GM23338 (cell line): ENCODE data around the gene ABCC5.

Experiments
- CREB1 ChIP-seq: fragments of 250-450 bp; sonication (Bioruptor Pico); IDR thresholded peaks from 2 replicates; pipeline ENCODE4 v1.5.0; 2020; ENCODE audit warnings: low read depth, mild to moderate bottlenecking, moderate library complexity
- EZH2phosphoT487 ChIP-seq: fragments of 200-600 bp; sonication (generic); IDR thresholded peaks from one replicate; pipeline ENCODE4 v1.8.1; 2018; ENCODE audit warnings: antibody characterized with exemption; ENCODE audit not compliant: unreplicated experiment
- POLR2AphosphoS5 ChIP-seq: IDR thresholded peaks from 2 replicates; pipeline ENCODE4 v1.6.1; 2016; ENCODE audit warnings: antibody characterized with exemption, low read depth
- ZNF462 ChIP-seq: fragments of 250-450 bp; sonication (Bioruptor Pico); IDR thresholded peaks from 2 replicates; pipeline ENCODE4 v1.5.0; 2020; ENCODE audit warnings: mild to moderate bottlenecking, moderate library complexity
- TF ChIP-seq, protein P1 (sequence below), 2 experiments: fragments of 200-600 bp in 1 of 2; sonication (generic) in 1 of 2; conservative IDR thresholded peaks; 2 replicates each; pipeline versions ENCODE4 v1.5.1 to v1.6.1; 2016 to 2017; ENCODE audit warnings: antibody characterized with exemption in 2 of 2, low read depth in 2 of 2, mild to moderate bottlenecking in 2 of 2, moderate library complexity in 1 of 2

GRCh38 chr3:183980403-183980802 lies 37.3 kb downstream of the ABCC5 start:
- TF ChIP-seq, protein P1, sequence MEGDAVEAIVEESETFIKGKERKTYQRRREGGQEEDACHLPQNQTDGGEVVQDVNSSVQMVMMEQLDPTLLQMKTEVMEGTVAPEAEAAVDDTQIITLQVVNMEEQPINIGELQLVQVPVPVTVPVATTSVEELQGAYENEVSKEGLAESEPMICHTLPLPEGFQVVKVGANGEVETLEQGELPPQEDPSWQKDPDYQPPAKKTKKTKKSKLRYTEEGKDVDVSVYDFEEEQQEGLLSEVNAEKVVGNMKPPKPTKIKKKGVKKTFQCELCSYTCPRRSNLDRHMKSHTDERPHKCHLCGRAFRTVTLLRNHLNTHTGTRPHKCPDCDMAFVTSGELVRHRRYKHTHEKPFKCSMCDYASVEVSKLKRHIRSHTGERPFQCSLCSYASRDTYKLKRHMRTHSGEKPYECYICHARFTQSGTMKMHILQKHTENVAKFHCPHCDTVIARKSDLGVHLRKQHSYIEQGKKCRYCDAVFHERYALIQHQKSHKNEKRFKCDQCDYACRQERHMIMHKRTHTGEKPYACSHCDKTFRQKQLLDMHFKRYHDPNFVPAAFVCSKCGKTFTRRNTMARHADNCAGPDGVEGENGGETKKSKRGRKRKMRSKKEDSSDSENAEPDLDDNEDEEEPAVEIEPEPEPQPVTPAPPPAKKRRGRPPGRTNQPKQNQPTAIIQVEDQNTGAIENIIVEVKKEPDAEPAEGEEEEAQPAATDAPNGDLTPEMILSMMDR (conservative IDR thresholded peaks at IDR 0.05; ENCODE audit: low read depth in 2 of 2): no peak
- TF ChIP-seq EZH2phosphoT487: no peak
- no peak for TF ChIP-seq CREB1 (CRISPR knock-in tag)
- TF ChIP-seq POLR2AphosphoS5: no peak
- TF ChIP-seq ZNF462: no peak
